Left renal pelvis (tissue), 4 donors: Measurements from ENCODE around the gene TNFSF11. TPM values are rescaled to one million over a fixed set of nuclear protein-coding genes. Genes with fewer than 3 reads are reported as not detected.

Experiments
- DNase-seq, 4 donors: peaks; one replicate each; pipeline ENCODE4 v3.0.0-alpha.2; 2013; ENCODE audit warnings: low read depth in 4 of 4, low spot score in 3 of 4
- polyA plus RNA-seq, 4 donors: library from polyadenylated mRNA; unstranded; fragments of 120-200 nt; gene quantifications; one replicate each; pipeline ENCODE4 v1.2.1, GENCODE V29; 2013; ENCODE audit not compliant: insufficient read length in 4 of 4

TNFSF11 gene
- polyA plus RNA-seq, result under 1 TPM; 0.25 to 0.74 (median 0.46) TPM

- DNase-seq, result no peak
Observed at GRCh38 chr13:42574011-42574410, at the start of gene TNFSF11. Gene TNFSF11 (plus strand): TSS chr13:42574152. CDS start chr13:42574304, 152 bp downstream.

- DNase-seq, result no peak
Observed at GRCh38 chr13:42524487-42525034, 49.4 kb upstream of the TNFSF11 start.

- DNase-seq, result no peak
Observed at GRCh38 chr13:42525035-42525504, 48.9 kb upstream of the TNFSF11 start.

- DNase-seq, result no peak
Observed at GRCh38 chr13:42526276-42526675, 47.7 kb upstream of the TNFSF11 start.

- DNase-seq, result no peak
Observed at GRCh38 chr13:42526804-42527203, 47.1 kb upstream of the TNFSF11 start.

GRCh38 chr13:42532561-42533335 is 41.2 kb upstream of the TNFSF11 start:
- DNase-seq, result no peak

- DNase-seq, result no peak
Observed at GRCh38 chr13:42533336-42533591, 40.7 kb upstream of the TNFSF11 start.

GRCh38 chr13:42534785-42535184 is 39.2 kb upstream of the TNFSF11 start:
- no peak for DNase-seq

- DNase-seq, result no peak
Observed at GRCh38 chr13:42538996-42539395, 35.0 kb upstream of the TNFSF11 start.

GRCh38 chr13:42539670-42540069 is 34.3 kb upstream of the TNFSF11 start:
- no peak for DNase-seq

GRCh38 chr13:42543215-42543797 is 30.6 kb upstream of the TNFSF11 start:
- no peak for DNase-seq

- DNase-seq, result no peak
Observed at GRCh38 chr13:42544246-42544926, 29.6 kb upstream of the TNFSF11 start.

- DNase-seq, result no peak
Observed at GRCh38 chr13:42545842-42546241, 28.1 kb upstream of the TNFSF11 start.

GRCh38 chr13:42547612-42548011 is 26.3 kb upstream of the TNFSF11 start:
- no peak for DNase-seq

- DNase-seq, result peak in 2 of 4 donors; percentile 3 to 40
Observed at GRCh38 chr13:42548731-42549551, 25.0 kb upstream of the TNFSF11 start.

- DNase-seq, result no peak
Observed at GRCh38 chr13:42549552-42549936, 24.4 kb upstream of the TNFSF11 start.

- no peak for DNase-seq
Observed at GRCh38 chr13:42551611-42552010, 22.3 kb upstream of the TNFSF11 start.

GRCh38 chr13:42553098-42554046 is 20.6 kb upstream of the TNFSF11 start:
- no peak for DNase-seq

GRCh38 chr13:42559057-42559456 is 14.9 kb upstream of the TNFSF11 start:
- no peak for DNase-seq
